NCI-H128 (cell line): ENCODE results near the gene ELOVL3.
"Not testable (repeated sequence)": the region's sequence is repeated elsewhere in the genome, so short reads cannot be mapped to it uniquely, and the experiment has no call there.

Experiments
- DNase-seq: peaks from one replicate; lab custom pipeline; 2025; ENCODE audit not compliant: unreplicated experiment; lab: John Stamatoyannopoulos, UW

ELOVL3 gene

DNA sequence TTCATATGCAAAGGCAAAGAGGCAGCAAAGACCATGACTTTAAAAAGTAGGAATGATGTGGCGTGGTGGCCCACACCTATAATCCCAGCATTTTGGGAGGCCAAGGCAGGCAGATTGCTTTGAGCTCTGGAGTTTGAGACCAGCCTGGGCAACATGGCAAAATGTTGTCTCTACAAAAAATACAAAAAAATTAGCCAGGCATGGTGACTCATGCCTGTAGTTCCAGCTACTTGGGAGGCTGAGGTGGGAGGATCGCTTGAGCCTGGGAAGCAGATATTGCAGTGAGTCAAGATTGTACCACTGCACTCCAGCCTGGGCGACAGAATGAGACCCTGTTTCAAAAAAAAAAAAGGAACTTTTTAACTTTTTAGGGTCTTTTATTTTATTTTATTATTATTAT, 26.4 kb downstream of the ELOVL3 start:
- not testable (repeated sequence) for DNase-seq

DNA sequence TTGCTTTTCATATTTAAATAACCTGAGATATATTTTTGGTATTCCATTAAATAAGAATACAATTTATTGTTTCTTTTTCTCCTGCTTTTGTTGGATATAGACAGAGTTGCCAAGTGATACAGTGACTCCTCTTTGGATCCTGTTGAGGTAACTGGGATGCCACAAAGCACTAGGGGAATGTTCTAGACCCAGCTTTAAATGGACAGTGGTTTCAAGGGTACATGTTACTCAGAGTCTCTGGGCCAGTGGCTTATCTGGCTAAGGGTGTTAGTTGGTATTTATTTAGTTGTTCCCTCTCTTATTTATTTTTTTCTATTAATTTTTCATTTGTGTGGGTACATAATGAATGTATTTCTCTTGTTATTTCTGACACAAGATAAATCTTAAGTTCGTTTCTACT, 28.3 kb downstream of the ELOVL3 start:
- no peak for DNase-seq

DNA sequence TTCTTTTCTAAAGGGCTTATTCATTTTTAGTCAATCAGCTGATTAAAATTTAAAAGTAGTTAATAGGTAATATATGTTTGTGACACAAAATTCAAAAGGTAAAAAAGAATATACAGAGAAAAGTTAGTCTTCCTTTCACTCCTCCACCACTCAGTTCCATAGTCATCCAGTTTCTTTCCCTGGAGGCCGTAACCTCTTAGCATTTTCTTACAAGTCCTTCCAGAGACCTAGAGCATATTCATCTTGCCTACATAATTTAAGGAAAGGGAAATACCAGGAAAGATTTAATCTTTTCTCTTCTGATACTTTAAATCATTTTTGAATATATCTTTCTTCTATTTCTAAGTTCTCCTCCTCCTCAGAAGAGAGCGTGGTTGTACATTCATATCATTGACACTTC, 29.3 kb downstream of the ELOVL3 start:
- DNase-seq: no peak

DNA sequence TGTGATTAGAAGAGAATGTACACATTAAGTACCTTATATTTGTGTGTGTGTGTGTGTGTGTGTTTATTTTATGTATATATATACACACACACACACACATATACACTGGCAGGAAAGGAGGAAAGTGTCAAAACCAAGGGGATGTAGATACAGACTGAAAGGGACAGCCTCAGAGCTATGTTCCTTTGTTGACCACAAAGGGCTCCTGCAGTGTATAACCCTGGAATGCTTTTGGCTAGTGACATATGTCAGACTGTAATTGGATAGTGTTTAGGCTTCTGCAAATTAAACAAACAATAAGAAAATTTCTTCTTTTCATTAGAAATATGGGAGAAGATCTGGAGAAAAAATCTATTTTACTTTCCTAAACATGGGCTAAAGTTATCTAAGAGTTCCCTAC, 35.1 kb downstream of the ELOVL3 start:
- DNase-seq: no peak

DNA sequence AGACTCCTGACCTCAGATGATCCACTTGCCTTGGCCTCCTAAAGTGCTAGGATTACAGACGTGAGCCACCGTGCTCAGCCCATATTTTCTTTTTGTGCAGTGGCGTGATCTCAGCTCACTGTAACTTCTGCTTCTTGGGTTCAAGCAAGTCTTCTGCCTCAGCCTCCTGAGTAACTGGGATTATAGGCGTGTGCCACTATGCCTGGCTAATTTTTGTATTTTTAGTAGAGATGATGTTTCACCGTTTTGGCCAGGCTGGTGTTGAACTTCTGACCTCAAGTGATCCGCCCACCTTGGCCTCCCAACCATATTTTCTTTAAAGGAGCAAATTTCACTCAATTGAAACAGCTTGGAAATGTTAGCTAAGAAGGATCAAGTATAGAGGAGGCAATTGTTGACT, 35.7 kb downstream of the ELOVL3 start:
- no peak for DNase-seq

DNA sequence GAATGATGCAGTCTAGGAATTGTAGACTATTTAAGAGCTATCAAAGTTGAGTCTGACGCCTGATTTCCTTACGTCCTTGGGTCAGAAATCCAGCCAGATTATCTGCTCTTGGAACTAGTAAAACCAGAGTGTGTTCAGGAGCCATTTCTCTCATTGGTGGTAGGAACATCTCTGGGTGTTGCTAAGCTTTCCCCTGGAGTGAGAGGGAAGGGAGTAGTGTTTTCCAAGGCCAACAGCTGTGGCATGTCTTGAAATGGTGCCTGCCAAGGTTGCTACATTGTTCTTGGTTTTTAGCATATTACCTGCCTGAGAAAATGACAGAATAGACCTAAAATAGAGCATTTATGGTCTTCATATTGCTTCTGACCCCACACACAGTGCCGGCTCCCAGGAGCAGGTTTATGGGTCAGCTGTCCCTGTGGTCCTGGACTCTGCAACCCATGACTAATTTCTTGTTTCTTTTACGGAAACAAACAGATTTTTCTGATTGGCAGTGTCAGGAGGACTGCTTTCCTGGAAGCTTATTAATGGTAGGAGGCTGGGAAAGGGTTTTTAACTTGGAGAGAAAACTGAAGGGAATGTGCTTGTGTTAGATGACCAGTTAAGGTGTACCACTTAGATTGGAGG, 36.8 kb downstream of the ELOVL3 start:
- no peak for DNase-seq

DNA sequence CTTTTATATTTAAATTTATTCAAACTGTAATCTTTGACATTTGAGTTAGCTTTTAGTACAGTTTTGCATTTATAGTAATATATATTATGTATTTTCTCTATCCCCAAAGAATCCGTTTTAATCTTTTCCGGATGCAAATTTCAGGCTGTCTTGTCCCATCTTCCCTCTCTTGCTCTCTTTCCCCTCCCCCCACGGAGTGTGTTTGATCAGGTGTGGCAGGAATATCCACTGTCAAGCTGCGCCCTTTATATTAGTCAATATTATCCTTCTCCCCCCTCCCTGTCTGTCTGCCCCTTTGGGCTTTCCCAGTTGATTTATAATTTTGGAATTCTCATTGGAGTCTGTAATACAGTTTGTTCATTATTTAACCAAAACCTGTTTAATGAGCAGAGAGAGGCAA, 38.3 kb downstream of the ELOVL3 start:
- DNase-seq: no peak

DNA sequence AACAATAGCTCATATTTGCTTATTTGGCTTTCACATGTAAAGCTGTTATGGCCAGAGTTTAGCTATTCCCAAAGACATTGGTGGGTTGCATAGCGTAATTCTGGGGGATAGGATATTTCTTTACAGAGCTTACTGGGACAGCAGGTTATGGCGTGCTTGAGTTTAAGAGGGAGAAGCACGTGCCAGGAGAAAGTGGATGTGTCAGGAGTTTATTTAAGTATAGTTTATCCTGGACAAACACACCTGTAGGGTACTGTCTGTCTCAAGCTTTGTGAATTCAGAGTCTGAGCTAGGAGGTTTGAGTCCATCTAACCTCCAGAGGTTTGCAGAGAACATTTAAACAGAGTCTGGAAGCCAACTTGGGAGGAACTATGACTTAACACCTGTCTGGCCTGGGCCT, 40.6 kb downstream of the ELOVL3 start:
- no peak for DNase-seq

DNA sequence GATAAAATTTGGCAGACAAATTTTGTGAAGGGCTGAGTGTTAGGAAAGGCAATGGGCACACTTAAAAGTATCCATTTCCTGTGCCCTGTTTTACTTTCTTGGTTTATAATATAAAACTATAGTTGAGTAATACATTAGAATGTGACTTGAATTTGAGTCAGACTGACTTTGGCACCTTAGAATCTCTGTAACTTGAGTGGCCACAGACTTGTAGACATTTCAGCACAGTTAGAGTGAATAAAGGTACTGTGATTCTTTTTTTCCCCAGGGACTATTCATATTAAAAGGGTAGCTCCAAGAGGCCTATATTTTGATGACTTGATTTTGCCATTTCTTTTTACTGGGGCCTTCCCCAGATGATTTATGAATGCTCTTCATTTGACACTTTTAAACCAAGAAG, 41.6 kb downstream of the ELOVL3 start:
- no peak for DNase-seq

DNA sequence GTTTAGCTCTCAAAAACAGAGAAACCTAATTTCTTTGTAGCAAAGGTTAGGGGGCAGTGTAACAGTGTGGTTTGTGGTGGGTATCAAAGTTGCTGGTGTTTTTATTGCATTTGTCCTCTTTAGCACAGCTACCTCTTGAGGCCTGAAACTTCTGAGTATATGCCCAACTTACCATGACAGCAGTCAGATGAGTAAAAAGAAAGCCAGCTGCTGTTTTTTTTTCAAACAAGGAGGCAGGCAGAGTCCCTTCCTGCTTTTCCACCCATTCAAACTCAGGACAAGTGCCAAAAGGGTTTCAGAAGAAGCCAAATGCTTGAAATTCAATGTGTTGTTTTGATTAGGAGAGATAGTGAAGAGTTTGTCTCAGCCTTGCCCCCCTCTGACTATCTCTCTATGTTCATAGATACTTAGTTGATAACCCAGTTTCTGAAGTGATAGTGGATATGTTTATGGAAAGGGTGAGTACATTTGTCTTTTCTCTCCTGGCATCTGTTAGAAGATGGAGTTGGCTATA, 42.3 kb downstream of the ELOVL3 start:
- DNase-seq: no peak

DNA sequence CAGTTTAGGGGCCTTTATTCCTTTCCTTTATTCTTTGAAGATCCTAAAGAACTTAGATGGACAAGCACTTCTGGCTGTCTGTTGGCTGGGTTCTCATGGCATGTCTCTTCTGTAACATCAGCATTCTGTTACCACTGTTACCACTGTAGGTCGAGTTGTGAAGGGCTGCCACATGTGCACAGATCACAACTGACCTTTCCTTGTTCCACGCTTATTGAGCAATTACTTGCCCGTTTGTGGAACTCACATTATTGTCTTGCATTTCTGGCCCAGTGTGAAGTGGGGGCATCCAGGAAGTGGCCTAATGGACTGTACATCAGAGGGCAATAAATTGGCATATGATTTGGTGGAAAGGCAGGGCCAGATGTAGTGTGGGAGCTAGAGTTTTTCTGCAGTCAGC, 42.9 kb downstream of the ELOVL3 start:
- DNase-seq: no peak

DNA sequence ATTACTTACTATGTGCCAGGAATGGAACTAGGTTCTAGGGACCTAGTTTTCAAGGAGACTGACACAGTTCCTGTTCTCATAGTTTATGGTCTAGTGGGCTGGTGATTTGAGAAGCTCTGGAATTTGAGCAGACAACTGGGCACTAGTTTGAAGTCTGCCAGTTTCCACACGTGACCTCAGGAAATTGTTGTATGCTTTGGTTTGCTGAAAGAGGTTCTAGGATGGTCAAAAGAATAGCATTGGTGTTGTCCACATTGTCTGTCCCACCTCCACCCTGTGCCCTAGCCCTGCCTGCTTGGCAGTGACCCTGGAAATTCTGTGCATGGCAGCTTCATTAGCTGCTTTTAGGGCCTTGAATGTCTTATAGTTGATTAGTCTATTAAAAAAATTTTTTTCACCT, 48.0 kb downstream of the ELOVL3 start:
- DNase-seq: no peak

DNA sequence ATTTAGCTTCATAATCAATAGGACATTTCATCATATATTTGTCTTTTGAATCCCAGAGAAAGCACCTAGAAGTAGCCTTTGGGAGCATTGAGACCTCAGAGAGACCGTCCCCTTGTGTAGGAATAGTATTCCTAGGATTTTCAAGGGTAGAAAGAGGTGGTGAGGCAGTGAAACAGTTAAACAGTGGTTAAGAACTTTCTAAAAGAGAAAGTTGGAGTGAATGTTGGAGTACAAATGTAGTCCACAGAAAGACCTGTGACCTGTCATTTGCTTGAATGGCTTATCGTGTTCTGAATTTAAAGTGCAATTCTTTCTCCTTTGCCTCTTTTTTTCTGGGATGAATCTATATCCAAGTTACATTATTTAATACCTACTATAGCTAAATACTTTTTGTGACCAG, 49.2 kb downstream of the ELOVL3 start:
- DNase-seq: no peak

DNA sequence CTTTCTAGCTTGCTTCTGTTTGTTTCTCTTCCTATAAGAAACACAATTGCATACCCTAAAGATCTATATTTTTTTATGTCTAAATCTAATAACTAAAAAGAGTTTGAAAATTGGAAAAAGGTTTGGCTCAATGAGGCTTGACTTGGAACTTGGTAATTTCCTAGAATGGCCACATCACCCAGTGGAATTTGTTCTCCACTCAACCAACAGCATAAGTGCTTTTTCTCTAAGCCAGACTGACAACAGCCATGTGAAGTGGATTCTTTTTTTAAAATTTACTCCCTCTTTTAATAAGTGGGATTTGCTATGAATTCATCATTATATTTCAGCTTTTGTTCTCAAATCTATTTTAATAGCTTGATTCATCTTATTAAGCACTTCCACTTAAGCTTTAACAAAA, 53.0 kb downstream of the ELOVL3 start:
- DNase-seq: no peak
